HUDEP-2 (cell line): Measurements from ENCODE around the gene GUCA1A.
"Not testable (repeated sequence)": the region's sequence is repeated elsewhere in the genome, so short reads cannot be mapped to it uniquely, and the experiment has no call there.

Experiments
- DNase-seq, 76 experiments: peaks; one replicate each; lab custom pipeline; 2025; ENCODE audit not compliant: unreplicated experiment in 76 of 76; lab: John Stamatoyannopoulos, UW

Gene GUCA1A

DNA sequence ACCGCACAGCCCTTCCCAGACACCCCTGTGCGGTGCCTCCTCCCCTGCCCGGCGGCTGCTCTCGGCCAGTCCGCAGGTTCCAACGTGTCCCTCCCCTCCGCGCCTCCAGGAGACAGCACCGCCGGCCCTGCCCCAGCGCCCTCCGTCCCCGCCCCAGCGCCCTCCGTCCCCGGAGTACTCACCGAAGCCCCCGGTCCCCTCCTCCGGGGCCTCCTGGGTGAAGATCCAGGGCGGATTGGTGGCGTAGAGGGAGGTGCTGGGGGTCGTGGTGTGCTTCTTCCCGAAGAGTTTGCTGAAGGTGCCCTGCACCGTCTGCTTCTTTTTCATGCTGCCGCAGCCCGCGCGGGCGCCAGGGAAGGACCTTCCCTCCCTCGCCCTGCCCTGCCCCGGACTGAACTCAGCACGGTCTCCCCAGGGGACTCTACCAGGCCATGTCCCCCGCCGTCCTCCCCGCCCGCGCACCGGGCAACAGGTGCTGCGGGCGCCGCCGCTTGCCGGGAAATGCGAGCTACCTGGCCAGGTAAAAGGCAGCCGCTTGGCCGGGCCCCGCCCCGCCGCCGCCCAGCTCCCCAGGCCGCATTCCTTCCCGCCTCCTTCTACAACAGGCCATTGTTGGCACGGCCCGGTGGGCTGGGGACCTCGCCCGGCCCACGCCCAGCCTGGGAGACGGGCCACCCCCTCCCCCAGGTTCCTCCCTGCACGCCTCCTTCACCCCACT, 30.9 kb upstream of the GUCA1A start, which contains the start of gene C6orf132:
Gene C6orf132 (minus strand): TSS at position 503 of the 718 bp plus-strand sequence. CDS start 176 bp downstream, at position 327.
- DNase-seq, result peak in 3 of 76 experiments; percentile 12 to 27 (median 16)

DNA sequence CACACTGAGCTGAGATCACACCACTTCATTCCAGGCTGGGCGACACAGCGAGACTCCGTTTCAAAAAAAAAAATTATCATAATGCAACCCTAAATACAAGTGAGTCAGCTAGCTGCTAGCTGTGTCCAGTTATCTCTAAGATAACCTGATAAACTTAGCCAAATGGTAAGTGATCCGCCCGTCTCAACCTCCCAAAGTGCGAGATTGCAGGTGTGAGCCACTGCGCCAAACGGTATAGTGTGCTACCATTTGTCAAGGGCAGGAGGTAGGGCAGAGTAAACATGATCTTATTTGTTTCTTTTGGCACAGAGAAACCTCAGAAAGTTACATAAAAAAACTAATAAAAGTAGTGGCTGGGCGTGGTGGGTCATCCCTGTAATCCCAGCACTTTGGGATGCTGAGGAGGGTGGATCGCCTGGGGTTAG, 26.0 kb upstream of the GUCA1A start:
- DNase-seq, result no peak

DNA sequence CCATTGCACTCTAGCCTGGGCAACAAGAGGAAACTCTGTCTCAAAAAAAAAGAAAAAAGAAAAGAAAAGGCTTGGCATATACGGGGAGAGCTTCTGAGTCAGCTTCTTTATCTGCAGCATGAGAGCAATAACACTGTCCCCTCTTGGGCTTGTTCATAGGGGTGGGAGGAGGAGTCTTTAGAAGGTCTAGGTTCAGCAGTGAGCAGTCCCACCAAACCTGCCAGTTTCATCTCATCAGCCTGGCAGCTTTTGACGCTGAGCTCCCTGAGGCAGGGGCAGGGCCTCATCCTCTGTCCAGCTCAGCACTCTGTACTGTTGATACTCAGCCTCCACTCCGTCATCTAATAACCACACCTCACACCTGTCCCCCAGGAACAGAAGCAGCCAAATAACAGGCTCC, 25.1 kb upstream of the GUCA1A start:
- DNase-seq, result peak in 4 of 76 experiments; percentile 18 to 31 (median 25)

DNA sequence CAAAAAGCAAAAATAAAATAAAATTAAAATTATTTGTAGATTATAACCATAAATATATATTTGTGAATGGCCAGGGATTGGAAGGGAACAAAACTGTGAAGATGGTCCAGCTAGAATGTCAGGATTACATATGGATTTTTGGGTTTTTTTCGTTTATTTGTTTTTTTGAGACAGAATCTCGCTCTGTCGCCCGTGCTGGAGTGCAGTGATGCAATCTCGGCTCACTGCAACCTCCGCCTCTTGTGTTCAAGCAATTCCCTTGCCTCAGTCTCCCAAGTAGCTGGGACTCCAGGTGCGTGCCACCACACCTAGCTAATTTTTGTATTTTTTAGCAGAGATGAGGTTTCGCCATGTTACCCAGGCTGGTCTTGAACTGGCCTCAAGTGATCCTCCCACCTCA, 22.9 kb upstream of the GUCA1A start:
- no peak for DNase-seq

DNA sequence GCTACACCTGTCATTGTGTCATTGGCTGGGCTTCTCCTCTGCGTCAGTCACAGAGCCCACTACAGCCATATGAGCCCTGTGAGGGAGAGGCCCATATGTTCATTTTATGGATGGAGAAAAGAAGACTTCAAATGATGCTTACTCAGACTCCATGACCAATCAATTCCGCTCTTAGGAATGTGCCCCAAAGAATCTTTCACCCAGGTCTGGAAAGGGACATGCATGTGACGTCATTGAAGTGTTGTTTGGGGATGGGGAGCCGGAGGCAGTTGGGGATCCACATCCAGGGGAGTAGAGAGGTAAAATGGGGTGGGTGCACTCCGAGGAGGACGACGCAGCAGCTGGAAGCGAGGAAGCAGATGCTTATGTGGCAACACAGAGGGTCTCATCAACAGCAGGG, 21.1 kb upstream of the GUCA1A start:
- no peak for DNase-seq

DNA sequence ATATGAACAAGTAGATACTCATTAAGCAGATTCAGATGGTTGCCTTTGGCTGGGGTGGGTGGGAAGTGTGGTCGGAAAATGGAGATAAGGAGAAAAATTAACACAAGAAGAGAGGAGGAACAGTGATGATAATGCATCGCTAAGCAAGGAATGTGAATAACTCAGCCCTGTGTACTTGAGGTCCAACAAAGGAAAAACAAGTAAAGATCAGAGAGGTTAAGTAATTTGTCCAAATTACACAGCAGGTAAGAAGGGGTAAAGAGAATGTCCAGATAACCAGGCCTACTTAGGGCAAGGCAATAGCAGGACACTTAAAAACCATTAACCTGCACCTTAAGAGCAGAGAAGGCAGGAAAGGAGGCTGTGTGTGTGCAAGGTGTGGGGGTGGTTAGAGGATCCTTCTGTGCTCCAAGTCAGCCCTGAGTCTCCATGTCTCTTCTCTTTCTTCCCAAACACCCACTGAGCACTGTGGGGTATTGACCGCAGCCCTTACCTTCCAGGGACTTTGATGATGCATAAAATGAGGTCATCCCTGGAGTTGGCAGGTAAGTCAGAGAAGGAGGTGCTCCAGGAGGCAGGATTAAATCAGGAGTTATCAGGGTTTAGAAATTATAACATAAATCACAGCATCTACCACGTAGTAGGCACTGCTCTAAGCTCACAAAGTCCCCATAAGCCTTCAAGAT, 20.5 kb upstream of the GUCA1A start:
- not testable (repeated sequence) for DNase-seq

DNA sequence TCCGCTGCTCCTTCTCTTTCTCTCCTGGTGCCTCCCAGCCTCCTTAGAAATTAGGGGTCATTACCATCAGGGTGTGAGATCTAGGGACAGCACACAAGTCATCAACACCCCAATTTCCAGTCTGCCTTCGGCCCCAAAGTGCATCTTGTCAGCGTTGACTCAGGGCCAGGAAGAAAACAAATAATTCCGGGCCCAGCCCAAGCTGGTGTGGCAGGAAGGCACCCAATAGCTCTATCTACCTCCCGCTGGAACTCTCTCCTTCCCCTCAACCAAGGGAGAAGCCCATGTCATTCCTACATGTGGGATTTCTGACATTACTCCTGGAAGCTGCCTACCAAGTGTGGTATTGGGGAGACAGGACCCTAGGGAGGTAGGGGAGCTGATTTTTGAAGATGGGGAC, 19.2 kb upstream of the GUCA1A start:
- no peak for DNase-seq

GRCh38 chr6:42154461-42155209, 18.5 kb upstream of the GUCA1A start:
- no peak for DNase-seq

DNA sequence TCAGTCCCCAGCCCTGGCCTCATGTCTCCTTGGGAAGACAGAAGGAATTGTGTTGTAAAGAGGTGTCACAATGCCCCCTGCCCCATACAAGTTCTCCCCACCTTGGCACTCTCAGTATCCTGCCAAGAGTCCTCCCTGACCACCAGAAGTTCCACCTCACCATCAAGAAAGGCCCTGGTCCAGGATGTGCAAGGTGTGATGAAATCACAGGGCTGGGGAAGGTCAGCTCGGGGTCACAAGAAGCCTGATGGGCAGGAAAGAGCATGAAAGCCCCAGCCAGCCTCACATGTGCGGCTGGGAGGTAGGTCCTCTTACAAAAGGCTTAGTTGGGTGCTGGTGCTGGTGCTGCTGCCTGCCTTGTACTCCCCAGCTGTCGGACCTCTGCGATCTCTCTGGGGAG, 17.9 kb upstream of the GUCA1A start:
- DNase-seq, result no peak

GRCh38 chr6:42156638-42157037, 16.5 kb upstream of the GUCA1A start:
- no peak for DNase-seq

- DNase-seq, result no peak
These were observed 15.2 kb upstream of the GUCA1A start for GRCh38 chr6:42158011-42158410.

DNA sequence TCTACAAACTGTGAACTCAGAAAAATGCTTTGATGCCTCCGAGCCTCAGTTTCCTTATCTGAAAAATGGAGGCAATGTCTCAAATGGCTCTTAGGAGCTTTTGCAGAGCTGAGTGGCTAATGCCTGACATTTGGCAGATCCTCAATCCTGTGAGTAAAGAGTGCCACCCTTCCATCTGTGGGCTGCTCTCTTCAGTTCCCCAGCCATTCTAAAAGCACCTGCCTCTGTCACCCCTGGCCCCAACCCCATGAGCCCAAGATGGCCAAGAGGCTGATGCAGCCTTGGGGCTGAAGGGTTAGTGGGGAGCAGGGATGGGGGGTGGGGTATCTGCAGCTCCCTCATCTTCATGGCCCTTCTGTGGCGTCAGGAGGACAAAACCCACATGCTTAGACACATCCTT, 14.5 kb upstream of the GUCA1A start:
- no peak for DNase-seq

DNA sequence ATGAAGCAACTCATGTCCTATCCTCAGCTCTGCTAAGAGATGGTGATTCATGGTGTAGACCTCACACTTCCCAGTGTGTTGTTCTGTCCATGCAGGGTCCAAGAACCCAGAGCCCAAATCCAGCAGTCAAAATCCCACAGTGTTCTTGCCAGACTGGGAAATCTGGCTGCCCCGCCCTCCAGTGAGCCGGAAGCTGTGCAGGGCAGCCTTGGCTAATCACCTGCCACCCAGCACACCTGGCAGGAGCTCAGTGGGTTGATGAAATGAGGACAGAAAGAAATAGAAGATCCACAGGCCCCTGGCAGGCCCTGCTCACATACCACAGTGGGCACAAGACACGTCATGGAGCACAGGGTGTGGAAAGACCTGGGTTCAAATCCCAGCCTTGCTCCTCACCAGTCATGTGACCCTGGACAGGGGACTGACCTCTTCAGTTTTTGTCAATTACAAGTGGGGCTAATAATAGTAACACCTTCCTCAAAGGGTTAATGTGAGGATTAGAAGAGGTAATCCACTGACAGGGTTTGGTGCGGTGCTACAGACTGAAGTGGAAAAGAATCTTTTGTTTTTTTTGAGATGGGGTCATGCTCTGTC, 13.6 kb upstream of the GUCA1A start:
- DNase-seq, result no peak

DNA sequence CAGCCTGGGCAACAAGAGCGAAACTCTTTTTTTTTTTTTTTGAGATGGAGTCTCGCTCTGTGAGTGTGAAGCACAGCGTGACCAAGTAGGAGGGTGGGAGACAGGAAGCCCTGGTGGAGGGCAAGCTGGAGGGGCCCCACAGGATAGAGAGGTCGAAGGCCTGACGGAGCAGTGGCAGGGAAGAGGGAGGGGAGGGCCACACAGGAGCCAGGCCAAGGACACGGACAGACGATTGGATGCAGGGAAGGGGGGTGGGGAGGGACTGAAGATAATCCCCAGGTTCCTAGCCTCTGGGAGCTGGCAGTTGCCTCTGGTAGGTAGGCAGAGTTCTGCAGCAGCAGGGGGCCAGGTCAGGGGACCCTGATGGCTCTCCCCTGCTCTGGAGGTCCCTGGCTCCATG, 10.8 kb upstream of the GUCA1A start:
- DNase-seq, result no peak

GRCh38 chr6:42162812-42163211, 10.4 kb upstream of the GUCA1A start:
- DNase-seq, result no peak

- no peak for DNase-seq
These were observed 9.2 kb upstream of the GUCA1A start for GRCh38 chr6:42163981-42164380.

DNA sequence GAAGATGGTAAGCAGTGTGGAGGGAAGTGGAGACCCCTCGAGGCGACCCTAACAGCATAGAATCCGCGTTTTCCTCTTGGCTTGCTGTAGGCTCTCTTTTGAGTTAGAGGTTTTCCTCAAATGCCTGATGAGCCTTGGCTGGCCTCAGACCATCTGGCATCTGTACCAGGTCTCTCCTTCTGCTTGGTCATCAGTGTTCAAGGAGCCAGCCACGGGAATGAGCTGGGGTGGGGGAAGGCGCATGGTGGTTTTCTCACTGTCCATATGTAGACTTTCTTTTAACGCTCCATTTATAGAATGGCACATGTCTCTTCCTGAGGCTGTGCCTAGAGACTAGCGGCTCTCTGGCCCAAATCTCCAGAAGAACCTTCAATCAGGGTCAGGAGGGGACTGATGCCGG, 8.1 kb upstream of the GUCA1A start:
- no peak for DNase-seq

DNA sequence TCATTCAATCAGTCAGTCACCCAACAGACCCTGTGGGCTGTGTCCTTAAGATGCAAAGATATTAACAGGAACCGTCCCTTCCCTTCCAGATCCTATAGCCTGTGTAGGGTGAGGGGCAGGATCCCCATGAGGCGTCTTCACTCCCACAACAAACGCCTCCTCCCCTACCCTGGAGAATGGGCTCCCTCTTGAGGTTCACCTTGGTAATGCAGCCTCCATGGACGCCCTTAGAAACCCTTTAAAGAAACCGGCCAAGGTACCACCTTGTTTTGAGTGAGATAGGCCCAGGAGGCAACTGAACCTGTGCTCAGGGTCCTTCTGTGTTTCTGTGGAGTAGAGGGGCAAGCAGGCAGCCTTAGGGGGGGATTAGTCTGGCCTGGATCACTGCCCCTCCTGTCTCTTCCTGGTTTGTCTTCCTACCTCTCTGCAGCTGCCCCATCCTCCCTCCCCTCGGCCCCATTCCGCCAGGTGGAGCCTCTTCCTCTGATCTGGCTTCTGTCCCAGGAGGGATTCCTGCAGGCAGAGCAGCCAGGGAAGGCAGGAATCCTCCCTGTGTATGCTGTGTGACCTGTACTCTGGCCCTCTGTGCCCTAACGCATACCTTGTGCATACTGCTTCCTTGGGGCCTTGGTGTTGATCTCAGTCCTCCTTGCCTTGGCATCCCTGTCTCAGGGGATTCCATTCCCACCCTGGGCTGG, 6.6 kb upstream of the GUCA1A start:
- peak in 69 of 76 experiments; percentile 13 to 92 (median 62) for DNase-seq

DNA sequence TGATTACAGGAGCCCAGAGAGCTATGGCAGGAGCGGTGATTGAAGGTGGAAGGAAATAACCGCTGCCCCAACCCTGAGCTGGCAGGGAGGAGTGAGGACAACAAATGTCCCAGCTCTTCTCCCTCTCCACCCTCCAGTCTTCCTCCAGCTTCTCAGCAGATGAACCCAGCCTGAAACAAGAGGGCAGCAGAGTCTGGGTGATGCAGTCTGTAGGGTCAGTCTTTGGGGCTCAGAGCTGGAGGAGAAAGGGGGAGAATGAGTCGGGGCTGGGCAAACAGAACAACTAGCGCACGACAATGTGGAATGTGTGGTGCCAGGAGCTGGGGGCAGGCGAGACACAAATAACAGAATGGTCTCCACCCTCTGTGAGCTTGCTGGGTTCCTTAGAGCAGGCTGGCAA, 4.5 kb upstream of the GUCA1A start:
- no peak for DNase-seq

DNA sequence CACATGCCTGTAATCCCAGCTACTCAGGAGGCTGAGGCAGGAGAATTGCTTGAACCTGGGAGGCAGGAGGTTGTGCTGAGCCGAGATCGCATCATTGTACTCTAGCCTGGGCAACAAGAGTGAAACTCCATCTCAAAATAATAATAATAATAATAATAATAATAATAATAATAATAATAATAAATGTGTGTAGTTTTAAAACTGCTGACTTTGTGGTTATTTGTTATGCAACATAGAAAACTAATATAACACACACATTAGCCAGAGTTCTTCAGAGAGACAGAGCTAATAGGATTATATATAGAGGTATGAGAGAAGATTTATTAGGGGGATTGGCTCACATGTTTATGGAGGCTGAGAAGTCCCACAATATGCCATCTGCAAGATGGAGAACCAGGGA, 3.4 kb upstream of the GUCA1A start:
- not testable (repeated sequence) for DNase-seq
